GM12873 (cell line): ENCODE measurements around the gene DNAJC17.

Experiments used
- TF ChIP-seq, protein P1 (sequence below): IDR thresholded peaks from 2 replicates; pipeline ENCODE4 v1.5.1; 2012; ENCODE audit warnings: low read depth, mild to moderate bottlenecking, moderate library complexity, low read length, control low read depth; ENCODE audit not compliant: insufficient read depth; ENCODE audit errors: missing control alignments

Gene DNAJC17

DNA sequence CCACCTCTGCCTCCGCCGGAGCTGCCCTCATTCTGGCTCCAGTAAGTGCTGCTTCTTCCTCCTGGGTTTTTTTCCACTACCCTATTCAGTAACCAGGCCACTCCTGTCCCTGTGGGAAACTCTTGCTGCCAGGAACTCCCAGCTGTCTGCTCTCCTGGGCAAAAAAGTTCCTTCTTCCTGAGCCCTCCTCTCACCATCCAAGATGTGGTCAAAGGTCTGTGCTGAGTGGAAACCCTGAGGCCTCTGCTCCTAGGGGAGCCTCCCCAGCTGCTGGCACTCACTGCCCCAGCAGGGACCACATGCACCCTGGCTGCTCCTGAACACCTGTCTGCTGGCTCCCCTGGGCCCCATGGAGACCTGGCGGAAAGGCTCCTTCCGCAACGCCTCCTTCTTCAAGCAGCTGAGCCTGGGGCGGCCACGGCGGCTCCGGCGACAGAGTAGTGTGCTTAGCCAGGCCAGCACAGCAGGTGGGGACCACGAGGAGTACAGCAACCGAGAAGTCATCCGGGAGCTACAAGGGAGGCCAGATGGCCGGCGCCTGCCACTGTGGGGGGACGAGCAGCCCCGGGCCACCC lies 37.0 kb downstream of the DNAJC17 start:
- TF ChIP-seq, protein P1, sequence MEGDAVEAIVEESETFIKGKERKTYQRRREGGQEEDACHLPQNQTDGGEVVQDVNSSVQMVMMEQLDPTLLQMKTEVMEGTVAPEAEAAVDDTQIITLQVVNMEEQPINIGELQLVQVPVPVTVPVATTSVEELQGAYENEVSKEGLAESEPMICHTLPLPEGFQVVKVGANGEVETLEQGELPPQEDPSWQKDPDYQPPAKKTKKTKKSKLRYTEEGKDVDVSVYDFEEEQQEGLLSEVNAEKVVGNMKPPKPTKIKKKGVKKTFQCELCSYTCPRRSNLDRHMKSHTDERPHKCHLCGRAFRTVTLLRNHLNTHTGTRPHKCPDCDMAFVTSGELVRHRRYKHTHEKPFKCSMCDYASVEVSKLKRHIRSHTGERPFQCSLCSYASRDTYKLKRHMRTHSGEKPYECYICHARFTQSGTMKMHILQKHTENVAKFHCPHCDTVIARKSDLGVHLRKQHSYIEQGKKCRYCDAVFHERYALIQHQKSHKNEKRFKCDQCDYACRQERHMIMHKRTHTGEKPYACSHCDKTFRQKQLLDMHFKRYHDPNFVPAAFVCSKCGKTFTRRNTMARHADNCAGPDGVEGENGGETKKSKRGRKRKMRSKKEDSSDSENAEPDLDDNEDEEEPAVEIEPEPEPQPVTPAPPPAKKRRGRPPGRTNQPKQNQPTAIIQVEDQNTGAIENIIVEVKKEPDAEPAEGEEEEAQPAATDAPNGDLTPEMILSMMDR = no peak

DNA sequence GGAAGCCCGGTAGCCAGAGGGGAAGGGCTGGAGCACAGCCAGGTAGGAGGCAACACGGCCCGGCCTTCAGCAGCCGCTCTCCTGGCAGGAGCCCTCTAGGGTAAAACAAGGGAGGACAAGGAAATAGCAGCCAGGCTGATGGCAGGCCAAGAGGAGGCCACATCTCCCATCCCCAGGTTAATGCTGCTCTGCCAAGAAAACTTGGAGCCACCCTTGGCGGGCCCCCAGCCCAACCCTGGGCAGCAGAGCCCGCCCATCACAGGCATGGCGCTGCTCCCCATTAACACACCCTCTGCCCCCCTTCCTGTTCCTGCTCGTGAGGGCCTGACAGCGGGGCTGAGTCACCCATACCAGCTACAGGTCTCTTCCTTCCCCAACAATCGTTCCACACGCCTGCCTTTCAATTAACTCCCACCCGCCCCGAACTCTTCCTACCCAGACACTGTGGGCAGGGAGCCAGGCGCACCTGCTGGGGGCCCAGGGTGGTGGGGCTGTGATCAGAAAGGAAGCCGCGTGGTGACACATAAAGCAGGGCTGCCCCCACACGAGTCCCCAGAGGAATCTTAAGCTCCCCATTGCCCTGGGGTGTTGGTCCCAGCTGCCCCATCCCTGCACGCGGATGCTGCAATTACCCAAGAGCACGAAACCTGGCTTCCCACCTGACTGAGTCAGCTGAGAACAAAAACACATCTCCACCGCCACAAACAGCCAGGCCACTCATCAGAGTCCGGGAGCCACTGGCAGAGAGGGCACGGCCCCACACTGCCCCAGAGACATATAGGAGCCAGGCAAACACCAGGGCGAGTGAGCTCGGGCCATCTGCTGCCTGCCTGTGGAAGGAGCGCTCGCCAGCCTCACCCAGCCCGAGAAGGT lies 37.8 kb downstream of the DNAJC17 start, which contains the start of gene C15orf62:
Gene C15orf62, plus strand, starts transcription at position 707 of the 873 bp plus-strand sequence. CDS start 516 bp downstream, outside the sequence.
- TF ChIP-seq, protein P1 = no peak

DNA sequence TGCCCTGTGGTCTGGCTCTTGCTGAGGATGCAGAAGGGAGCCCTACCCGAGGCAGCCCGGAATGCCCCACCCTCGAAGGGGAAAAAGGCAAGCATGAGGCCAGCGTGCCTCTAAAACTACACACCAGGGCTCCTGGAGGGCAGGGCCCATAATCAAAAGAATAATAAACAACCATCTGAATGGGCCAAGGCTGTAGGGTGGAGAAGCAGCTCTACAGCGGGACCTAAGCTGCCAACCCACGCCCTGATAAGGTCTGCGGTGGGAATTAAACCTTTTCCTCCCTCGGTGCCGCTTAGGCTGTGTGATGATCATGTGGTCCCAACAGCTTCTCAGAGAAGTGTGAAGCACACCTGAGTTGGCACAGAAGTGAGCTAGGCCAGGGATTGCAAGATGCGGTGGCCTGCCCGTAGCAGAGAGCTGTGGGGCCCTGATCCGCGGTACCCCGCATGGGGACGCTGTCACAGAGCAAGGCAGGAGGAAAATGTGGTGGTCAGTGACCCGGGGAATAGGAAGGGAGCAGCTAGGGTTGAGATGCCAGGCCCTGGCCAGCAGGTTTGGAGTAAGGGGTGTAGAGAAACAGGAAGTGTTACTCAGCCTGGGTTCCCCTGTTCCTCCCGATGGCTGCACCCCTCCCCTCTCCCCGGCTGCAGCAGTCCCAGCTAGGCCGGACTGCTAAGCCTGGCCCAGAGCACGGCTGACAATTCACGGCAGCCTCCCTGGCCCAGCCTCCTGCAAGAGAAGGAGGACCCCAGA lies 38.6 kb downstream of the DNAJC17 start:
- TF ChIP-seq, protein P1 = peak; percentile 36

DNA sequence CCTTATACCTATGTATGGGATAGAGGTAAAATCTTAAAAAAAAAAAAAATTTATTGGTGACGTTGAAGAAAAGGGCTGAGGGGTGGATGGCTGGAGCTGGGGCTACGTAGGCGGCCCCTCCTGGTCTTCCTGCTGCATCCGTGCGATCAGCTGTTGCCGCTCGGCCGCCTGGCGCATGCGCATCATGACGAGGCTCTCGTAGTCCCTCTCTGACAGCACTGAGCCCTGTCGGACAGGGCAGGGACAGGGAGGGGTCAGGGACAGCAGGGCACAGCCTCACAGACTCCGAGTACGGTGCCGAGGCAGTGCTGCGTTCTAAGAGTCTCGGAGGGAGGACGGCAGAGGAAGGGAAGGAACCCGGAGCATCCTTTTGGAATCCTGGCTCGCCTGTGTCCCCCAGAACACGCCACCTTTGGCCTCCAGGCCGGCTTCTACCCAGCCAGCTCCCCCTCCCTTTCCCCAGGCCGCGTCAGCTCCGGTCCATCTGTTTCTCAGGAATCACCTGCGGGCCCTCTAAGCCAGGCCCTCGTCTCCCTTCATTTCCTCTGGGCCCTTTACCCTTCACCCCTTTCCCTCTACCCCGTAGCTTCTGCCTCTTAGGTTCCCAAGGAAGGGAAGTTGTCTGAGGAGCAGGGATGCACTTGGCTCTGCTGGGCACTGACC lies 39.3 kb downstream of the DNAJC17 start:
- TF ChIP-seq, protein P1 = no peak

DNA sequence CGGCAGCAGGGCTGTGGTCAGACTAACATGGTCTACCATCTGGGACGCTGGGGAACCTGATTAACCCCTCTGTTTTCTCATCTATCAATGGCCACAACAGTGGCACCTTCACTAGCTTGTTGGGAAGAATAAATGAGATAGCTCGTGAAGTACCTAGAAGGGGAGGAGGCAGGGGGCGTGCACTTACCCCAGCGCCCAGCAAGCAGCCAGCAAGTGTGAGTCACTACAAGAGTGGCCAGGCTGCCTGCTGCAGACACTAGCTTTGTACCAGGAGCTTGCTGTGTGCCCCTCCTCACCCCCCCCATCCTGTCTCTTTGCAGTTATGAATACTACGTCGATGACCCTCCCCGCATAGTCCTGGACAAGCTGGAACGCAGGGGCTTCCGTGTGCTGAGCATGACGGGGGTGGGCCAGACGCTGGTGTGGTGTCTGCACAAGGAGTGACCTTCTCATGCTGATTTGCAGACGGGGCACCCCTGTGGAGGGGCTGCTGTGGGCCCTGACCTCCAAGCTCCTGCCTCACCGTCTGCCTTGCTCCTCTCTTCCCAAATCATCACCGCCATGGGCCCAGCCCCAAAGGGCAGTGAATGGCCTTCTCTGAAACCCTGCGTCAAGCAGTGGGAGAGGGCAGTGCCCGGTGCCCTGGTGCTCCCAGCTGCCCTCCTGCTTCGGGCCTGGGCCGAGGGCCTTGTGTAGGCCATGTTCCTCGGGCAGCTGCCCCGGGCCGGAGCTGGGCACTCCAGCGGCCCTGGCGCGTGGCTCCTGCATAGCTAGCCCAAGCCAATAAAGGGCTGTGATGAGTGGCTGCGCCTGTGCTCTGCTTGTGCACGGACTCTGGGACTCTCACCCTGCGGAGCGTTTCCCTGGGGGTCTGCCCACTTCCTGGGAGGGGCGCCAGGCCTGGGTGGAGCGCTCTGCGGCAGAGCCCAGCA lies 40.1 kb downstream of the DNAJC17 start:
- TF ChIP-seq, protein P1 = no peak

DNA sequence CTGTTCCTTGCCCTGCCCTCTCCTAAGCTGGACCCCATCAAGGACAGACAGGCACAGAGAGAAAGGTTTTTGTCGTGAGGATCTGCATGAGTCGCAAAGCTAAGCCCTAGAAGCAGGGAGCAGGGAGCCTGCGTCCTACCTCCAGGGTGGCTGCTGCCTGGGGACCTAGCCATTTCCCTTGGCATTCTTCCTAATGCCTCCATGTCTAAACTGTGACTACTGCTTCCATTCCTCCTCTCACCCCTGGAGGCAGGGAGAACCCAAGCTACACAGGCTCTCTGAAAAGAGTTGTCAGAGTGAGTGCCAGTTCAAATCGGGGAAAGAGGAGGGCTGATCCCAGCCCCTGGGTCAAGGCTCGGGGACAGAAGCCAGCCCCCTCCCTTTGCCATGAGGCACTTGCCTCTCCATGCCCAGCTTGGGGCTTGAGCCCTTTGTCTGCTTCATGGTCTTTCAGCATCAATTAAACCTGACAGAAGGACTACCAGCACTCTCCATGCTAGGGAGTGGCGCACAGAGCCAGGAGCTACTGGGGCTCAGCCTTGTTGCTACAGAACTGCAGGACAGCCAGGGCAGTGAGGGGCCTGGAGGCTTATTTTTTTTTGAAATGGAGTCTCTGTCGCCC lies 41.0 kb downstream of the DNAJC17 start:
- TF ChIP-seq, protein P1 = no peak
